GM18498 (cell line): ENCODE data around the gene PTPRD.
A peak's percentile ranks its signal among the peaks of the same experiment; 100 is the strongest.

ENCODE experiments used
- ATAC-seq: cut with Tn5 transposase; IDR thresholded peaks from one replicate; pipeline ENCODE4 v1.9.1; 2021; ENCODE audit warnings: mild to moderate bottlenecking, moderate library complexity; ENCODE audit not compliant: unreplicated experiment

The PTPRD gene

GRCh38 chr9:9621355-9621940, 991.4 kb downstream of the PTPRD start:
- no peak for ATAC-seq

- no peak for ATAC-seq
These were observed 992.1 kb downstream of the PTPRD start for GRCh38 chr9:9620736-9621135.

- no peak for ATAC-seq
These were observed 997.7 kb downstream of the PTPRD start for GRCh38 chr9:9615086-9615485.

GRCh38 chr9:9614607-9615006, 998.2 kb downstream of the PTPRD start:
- no peak for ATAC-seq

GRCh38 chr9:9612755-9613154, 1000.0 kb downstream of the PTPRD start:
- ATAC-seq, result peak; percentile 72

GRCh38 chr9:9612270-9612669, 1000.5 kb downstream of the PTPRD start:
- peak; percentile 86 for ATAC-seq

GRCh38 chr9:9605681-9606080, 1007.1 kb downstream of the PTPRD start:
- no peak for ATAC-seq

- ATAC-seq, result no peak
These were observed 1009.5 kb downstream of the PTPRD start for GRCh38 chr9:9603345-9603744.

- ATAC-seq, result no peak
These were observed 1014.1 kb downstream of the PTPRD start for GRCh38 chr9:9598723-9599122.

GRCh38 chr9:9592104-9592503, 1020.7 kb downstream of the PTPRD start:
- ATAC-seq, result no peak

- peak; percentile 72 for ATAC-seq
These were observed 1026.9 kb downstream of the PTPRD start for GRCh38 chr9:9585920-9586319.

GRCh38 chr9:9574080-9574479, 1038.7 kb downstream of the PTPRD start:
- no peak for ATAC-seq

GRCh38 chr9:9565700-9566099, 1047.1 kb downstream of the PTPRD start:
- no peak for ATAC-seq

- no peak for ATAC-seq
These were observed 1049.0 kb downstream of the PTPRD start for GRCh38 chr9:9563817-9564216.

- ATAC-seq, result no peak
These were observed 1052.3 kb downstream of the PTPRD start for GRCh38 chr9:9560382-9561035.

- ATAC-seq, result no peak
These were observed 1053.9 kb downstream of the PTPRD start for GRCh38 chr9:9558907-9559306.

- ATAC-seq, result no peak
These were observed 1054.9 kb downstream of the PTPRD start for GRCh38 chr9:9557804-9558334.

- no peak for ATAC-seq
These were observed 1055.7 kb downstream of the PTPRD start for GRCh38 chr9:9556865-9557803.

- ATAC-seq, result no peak
These were observed 1060.1 kb downstream of the PTPRD start for GRCh38 chr9:9552665-9553064.

- no peak for ATAC-seq
These were observed 1074.0 kb downstream of the PTPRD start for GRCh38 chr9:9538766-9539165.

- ATAC-seq, result no peak
These were observed 1074.4 kb downstream of the PTPRD start for GRCh38 chr9:9538356-9538755.

- no peak for ATAC-seq
These were observed 1076.3 kb downstream of the PTPRD start for GRCh38 chr9:9536523-9536922.
